ENCODE data around the gene CHL1. TPM values are rescaled to one million over a fixed set of nuclear protein-coding genes. Genes with fewer than 3 reads are reported as not detected.

CHL1 gene
- total and polyA plus RNA-seq, 2 of the 8 experiments (the other 6 are each of a cell fraction or from before 2014, with no cell fraction given): 0.05 to 0.99 TPM

GRCh38 chr3:331881-332280 lies 135.3 kb downstream of the CHL1 start:
- Histone ChIP-seq H3K79me1 (ENCODE audit: low read depth, low read length) (no peaks in the 10 kb centered on the region), H3K9me3 (ENCODE audit: insufficient read depth in 2 of 2, low read depth in 1 of 2, low read length in 1 of 2) (no peaks in the 10 kb centered on the region), H3K23ac (ENCODE audit: insufficient read length) (no peak overlapping the region), H3K4me3 (ENCODE audit: extremely low read depth in 1 of 4, insufficient read depth in 2 of 4, low read depth in 3 of 4, low read length in 4 of 4) (no peak overlapping the region), H4K91ac (replicated peaks; ENCODE audit: insufficient read length, low read length) (no peak overlapping the region), H2AFZ (ENCODE audit: low read length) (no peak overlapping the region), H3K36me3 (ENCODE audit: control insufficient read depth in 2 of 4, insufficient read depth in 4 of 4, low read length in 3 of 4) (no peaks in the 10 kb centered on the region), H3K27me3 (replicated peaks in 1 of 4; ENCODE audit: control insufficient read depth in 3 of 4, extremely low read depth in 1 of 4, insufficient read depth in 3 of 4, low read length in 3 of 4) (no peaks in the 10 kb centered on the region), H3K14ac (ENCODE audit: insufficient read length) (no peak overlapping the region), H3K4ac (replicated peaks; ENCODE audit: insufficient read length, low read depth, low read length) (no peak overlapping the region), H2AK5ac (ENCODE audit: low read depth, low read length) (no peak overlapping the region), H3K56ac (replicated peaks; ENCODE audit: insufficient read length, low read depth, low read length) (no peak overlapping the region), H2BK120ac (replicated peaks; ENCODE audit: low read depth, low read length) (no peak overlapping the region), H2BK20ac (ENCODE audit: low read length) (no peak overlapping the region), H2BK15ac (ENCODE audit: low read length) (no peak overlapping the region), H3K4me2 (ENCODE audit: insufficient read depth in 1 of 2, low read depth in 2 of 2, low read length in 2 of 2) (no peak overlapping the region), H3K79me2 (ENCODE audit: control insufficient read depth in 1 of 2, insufficient read depth in 2 of 2, low read length in 2 of 2) (no peaks in the 10 kb centered on the region), H4K8ac (ENCODE audit: extremely low read depth, insufficient read depth, low read length) (no peak overlapping the region), H3K23me2 (ENCODE audit: low read depth, low read length) (no peaks in the 10 kb centered on the region), H2BK5ac (ENCODE audit: low read depth, low read length) (no peak overlapping the region), H3K27ac (ENCODE audit: low read depth, low read length) (no peak overlapping the region), H4K20me1 (replicated peaks in 1 of 2; ENCODE audit: control insufficient read depth in 1 of 2, insufficient read depth in 2 of 2, low read length in 2 of 2) (no peaks in the 10 kb centered on the region), H3K18ac (ENCODE audit: extremely low read depth, low read length) (no peak overlapping the region), H3K9ac (replicated peaks in 1 of 4; ENCODE audit: extremely low read depth in 1 of 4, low read depth in 3 of 4, low read length in 3 of 4) (no peak overlapping the region), H4K5ac (ENCODE audit: insufficient read length, low read depth, low read length) (no peak overlapping the region), H2BK12ac (ENCODE audit: low read depth, low read length) (no peak overlapping the region), H3K4me1 (replicated peaks in 1 of 4; ENCODE audit: control insufficient read depth in 3 of 4, insufficient read depth in 4 of 4, low read length in 3 of 4) (no peaks in the 10 kb centered on the region)
- WGBS, 2 experiments (ENCODE audit: extremely low coverage in 1 of 2, insufficient coverage in 1 of 2, insufficient read length in 1 of 2, insufficient replicate concordance in 2 of 2, low coverage in 1 of 2, low lambda C conversion rate in 2 of 2, missing lambda C conversion rate in 1 of 2): 95% methylated on average over 5 of the region's 5 CpGs; no CpG with 5 or more reads in 1 of the 2 experiments
- ChIA-PET POLR2A (ENCODE audit: partially characterized antibody) (no interaction called here), CTCF (ENCODE audit: partially characterized antibody) (no interaction called here)
- DNase-seq (ENCODE audit: low read depth in 1 of 2, low spot score in 2 of 2) (no peak), FAIRE-seq (no peak)
- TF ChIP-seq CBX5 (IDR thresholded peaks at IDR 0.05; ENCODE audit: low read depth, low read length) (no peak), ATF2 (IDR thresholded peaks at IDR 0.05; ENCODE audit: low read length) (no peak)
